Kasumi-1 (cell line): ENCODE data around the gene GOPC.
"Not testable (repeated sequence)": the region's sequence is repeated elsewhere in the genome, so short reads cannot be mapped to it uniquely, and the experiment has no call there.

Source experiments
- DNase-seq, 2 experiments: peaks; one replicate each; lab custom pipeline; 2025; lab: John Stamatoyannopoulos, UW

The GOPC gene

DNA sequence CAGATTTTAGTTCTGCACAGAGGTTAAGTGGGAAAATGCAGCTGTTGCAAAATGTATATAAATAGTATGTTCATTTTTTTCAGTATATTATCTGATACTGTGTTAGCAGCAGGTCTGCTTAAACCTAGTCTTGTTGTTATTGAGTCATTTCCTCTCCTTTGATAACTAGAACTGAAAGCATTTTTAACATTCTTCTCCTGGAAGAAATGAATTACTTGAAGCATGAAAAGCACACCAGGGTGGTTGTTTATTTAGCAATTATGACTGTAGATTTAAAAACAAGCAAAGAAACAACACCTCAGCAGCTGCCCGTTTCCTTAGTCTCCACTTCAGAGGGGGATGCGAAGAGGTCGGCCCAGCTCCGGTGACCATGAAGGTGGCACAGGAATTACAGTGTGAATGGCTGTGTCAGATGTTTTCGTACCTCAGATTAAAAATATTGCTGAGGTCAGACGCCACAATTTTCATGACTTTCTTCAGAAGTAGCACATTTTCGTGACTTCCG lies 53.5 kb downstream of the GOPC start:
- no peak for DNase-seq

GRCh38 chr6:117547688-117548621 lies 54.4 kb downstream of the GOPC start:
- no peak for DNase-seq

GRCh38 chr6:117546674-117547073 lies 55.6 kb downstream of the GOPC start:
- no peak for DNase-seq

- DNase-seq = no peak
These were observed 57.1 kb downstream of the GOPC start for GRCh38 chr6:117545161-117545595.

- DNase-seq = no peak
These were observed 57.6 kb downstream of the GOPC start for GRCh38 chr6:117544716-117545115.

DNA sequence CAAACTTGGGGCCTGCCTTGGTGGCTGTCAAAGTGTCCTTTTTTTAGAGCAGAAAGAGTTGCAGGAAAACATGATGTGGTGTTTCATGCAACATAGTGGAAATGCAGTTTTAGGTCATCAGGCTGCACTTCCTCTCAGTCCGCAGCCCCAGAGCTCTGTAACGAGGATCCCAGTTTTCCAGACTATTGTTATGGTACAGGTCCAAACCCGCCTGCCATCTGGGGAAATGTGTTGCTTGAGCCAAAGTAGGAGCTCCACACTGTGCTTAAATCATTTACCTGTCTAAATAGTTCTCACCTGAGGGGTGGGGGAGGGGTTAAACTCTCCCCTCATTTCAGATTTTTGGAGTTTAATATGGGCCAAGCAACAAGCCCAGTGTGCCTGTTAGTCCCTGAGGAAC lies 59.8 kb downstream of the GOPC start:
- DNase-seq = no peak

DNA sequence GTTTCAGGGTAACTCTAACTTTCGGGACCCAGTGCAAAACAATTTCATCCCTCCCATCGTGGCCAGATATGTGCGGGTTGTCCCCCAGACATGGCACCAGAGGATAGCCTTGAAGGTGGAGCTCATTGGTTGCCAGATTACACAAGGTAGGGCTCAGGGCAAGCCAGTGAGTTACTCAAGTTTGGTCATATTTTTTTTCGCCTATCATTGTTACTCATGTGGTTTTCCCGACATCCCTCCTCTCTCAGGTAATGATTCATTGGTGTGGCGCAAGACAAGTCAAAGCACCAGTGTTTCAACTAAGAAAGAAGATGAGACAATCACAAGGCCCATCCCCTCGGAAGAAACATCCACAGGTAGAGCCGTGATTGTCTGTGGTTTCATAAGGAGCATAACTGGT lies 61.6 kb downstream of the GOPC start:
- DNase-seq = no peak

- DNase-seq = no peak
These were observed 63.7 kb downstream of the GOPC start for GRCh38 chr6:117538615-117539014.

DNA sequence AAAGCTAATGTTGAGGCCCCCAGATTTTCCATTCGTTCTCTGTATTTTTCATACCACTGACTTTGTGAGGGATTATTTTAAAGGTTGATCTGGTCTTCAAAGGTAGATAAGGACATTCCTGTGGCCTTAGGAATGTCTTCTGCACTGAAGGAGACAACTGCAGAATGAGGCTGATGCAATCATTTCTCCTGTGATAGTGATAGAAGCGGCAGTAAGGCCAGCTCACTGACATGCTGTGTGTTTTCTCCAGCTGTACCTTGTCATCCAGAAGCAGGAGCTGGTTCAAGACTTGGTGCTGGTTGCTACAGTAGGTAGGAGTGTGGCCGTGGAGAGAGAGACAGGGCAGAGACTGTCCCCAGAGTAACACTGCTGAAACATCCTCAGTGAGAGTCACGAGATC lies 66.0 kb downstream of the GOPC start:
- no peak for DNase-seq

GRCh38 chr6:117534974-117535373 lies 67.3 kb downstream of the GOPC start:
- DNase-seq = no peak

DNA sequence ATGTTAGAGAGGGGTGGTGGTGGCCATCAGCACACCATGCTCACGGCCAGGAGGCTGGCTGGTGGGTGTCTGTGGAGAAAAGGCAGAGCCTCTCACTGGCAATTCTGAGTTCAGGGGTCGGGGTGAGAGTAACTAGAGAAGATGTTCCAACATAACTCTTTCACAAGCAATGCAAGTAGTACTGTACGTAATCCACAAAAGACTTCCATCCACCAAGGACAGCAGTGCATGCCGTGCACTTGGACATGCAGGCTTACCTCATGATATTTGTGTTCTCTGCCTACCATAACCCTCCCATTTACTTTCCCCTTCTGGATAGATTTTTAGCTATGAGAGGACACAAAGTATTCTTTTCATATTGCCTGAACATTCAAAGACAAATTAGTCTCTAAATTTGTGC lies 68.5 kb downstream of the GOPC start:
- DNase-seq = no peak

GRCh38 chr6:117531809-117532725 lies 70.2 kb downstream of the GOPC start:
- DNase-seq = no peak

GRCh38 chr6:117531346-117531745 lies 71.0 kb downstream of the GOPC start:
- DNase-seq = no peak

DNA sequence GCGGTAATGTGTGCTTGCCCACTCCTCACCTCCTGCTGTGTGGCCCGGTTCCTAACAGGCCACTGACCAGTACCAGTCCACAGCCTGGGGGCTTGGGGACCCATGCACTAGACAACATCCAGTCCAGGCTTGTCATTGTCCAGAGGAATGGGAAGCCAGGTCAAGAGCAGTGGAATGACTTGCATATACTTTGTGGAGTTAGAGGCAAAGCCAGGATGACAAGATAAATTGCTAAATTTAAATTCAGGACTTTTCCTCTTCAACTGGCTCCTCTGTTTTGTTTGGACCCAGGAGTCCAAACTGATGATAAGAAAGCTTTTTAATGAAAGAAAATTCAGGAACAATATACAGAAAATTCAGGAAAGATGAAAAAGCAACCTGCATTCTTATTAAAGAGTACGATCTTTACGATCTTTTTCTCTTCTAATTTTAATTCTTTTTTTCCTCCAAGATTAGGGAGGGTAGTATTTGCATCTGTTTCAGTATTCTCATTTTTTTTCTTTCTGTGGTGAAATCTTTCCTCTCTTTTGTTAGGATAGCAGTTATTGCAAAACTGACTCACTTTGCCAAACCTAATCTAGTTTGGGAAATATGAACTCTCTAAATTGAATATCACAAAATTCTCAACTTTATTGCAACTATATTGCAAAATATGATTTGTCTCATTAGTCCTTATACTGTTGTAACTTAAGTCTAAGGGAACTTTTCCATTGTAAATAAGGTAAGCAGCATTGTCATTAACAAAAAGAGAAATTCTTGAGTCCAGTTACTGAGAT lies 71.7 kb downstream of the GOPC start:
- no peak for DNase-seq

DNA sequence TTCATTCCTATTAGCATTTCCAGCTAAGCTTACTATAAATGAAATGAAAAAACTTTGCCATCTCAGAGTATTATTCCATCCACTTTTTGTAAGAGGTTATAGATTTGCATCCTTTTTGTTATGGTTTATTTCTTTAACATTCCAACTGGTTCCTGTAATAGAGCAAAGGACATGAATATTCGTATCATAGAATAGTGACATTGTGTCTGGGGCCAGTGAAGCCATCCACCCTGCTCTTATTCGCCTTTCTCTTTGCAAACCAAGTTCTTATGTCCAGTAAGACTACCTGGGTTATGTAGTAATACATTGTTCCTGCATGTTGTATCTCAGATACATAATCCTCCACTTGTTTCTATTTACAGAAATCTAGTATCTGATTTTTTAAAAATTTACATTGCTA lies 76.7 kb downstream of the GOPC start:
- DNase-seq = no peak

DNA sequence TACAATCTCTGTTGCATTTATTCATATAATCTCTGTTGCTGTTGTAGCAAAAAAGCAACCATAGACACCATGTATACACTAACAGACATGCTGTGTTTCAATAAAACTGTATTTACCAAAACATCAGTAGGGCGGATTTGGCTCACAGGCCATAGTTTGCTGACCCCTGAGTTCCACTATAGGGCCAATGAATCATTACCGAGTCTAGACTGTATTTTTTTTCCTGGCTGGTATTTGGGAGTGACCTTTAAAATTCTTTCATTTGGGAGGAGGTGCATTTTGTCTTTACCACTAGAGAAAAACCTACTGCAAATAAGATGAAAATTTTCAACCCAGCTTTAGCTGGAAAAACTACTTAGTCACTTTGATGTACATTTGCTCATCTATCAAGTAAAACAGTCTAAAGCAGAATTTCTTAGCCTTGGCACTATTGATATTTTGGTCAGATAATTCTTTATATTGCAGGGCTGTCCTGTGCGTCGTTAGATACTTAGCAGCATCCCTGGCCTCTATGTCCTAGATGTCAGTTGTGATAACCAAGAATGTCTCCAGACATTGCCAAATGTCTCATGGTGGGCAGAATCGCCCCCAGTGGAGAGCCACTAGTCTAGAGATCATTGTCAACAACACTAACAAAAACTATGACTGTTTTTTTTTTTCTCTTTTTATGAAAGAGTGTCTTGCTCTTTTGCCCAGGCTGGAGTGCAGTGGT lies 80.4 kb downstream of the GOPC start:
- DNase-seq = no peak

- no peak for DNase-seq
These were observed 81.5 kb downstream of the GOPC start for GRCh38 chr6:117520603-117521395.

GRCh38 chr6:117518870-117519269 lies 83.4 kb downstream of the GOPC start:
- no peak for DNase-seq

GRCh38 chr6:117517995-117518394 lies 84.3 kb downstream of the GOPC start:
- DNase-seq = not testable (repeated sequence)

- DNase-seq = no peak
These were observed 87.0 kb downstream of the GOPC start for GRCh38 chr6:117515326-117515725.
